K562 (cell line): ENCODE data around the gene TREH. TPM values are rescaled to one million over a fixed set of nuclear protein-coding genes. Genes with fewer than 3 reads are reported as not detected.

Source experiments
- CBFA2T3 ChIP-seq: fragments of 450-650 bp; IDR thresholded peaks from 2 replicates; pipeline ENCODE4 v1.6.1; 2017
- DIDO1 ChIP-seq: fragments of 450-650 bp; IDR thresholded peaks from 2 replicates; pipeline ENCODE4 v1.6.1; 2016; ENCODE audit warnings: low read depth, missing biosample characterization, missing genetic modification characterization
- ELF4 ChIP-seq: fragments of 450-650 bp; formaldehyde crosslinking; IDR thresholded peaks from 2 replicates; pipeline ENCODE4 v1.4.0; 2022; ENCODE audit warnings: missing genetic modification characterization
- FUS ChIP-seq: fragments of 200-400 bp; formaldehyde crosslinking; optimal IDR thresholded peaks from 2 replicates; pipeline ENCODE3; 2017; ENCODE audit warnings: low read depth, low read length
- HDGF ChIP-seq: fragments of 450-650 bp; IDR thresholded peaks from 2 replicates; pipeline ENCODE4 v1.6.1; 2016
- HIVEP1 ChIP-seq: fragments of 250-450 bp; sonication (Bioruptor Pico); IDR thresholded peaks from 2 replicates; pipeline ENCODE4 v1.4.0; 2020; ENCODE audit warnings: mild to moderate bottlenecking
- HNRNPUL1 ChIP-seq: fragments of 200-400 bp; formaldehyde crosslinking; IDR thresholded peaks from 2 replicates; pipeline ENCODE4 v1.6.1; 2017; ENCODE audit warnings: low read length
- KLF16 ChIP-seq: IDR thresholded peaks from 2 replicates; pipeline ENCODE4 v1.6.1; 2016; ENCODE audit warnings: antibody characterized with exemption
- MEF2D ChIP-seq: conservative IDR thresholded peaks from 2 replicates; pipeline ENCODE4 v1.6.1; 2016; ENCODE audit warnings: low read depth, missing genetic modification characterization, missing compliant biosample characterization
- NR2C1 ChIP-seq, 2 experiments: fragments of 450-650 bp; IDR thresholded peaks; 2 replicates each; pipeline ENCODE4 v1.6.1; 2017; ENCODE audit warnings: mild to moderate bottlenecking in 2 of 2, antibody characterized with exemption in 1 of 2, inconsistent platforms in 1 of 2, missing compliant biosample characterization in 1 of 2, missing genetic modification characterization in 1 of 2
- OTX1 ChIP-seq: fragments of 450-650 bp; formaldehyde crosslinking; IDR thresholded peaks from 2 replicates; pipeline ENCODE4 v1.4.0; 2022; ENCODE audit warnings: mild to moderate bottlenecking
- POLR3A ChIP-seq: IDR thresholded peaks from 2 replicates; pipeline ENCODE4 v1.6.1; 2011; ENCODE audit warnings: borderline replicate concordance, mild to moderate bottlenecking, moderate library complexity; ENCODE audit not compliant: insufficient read length, insufficient read depth; ENCODE audit errors: extremely low read depth
- RBM34 ChIP-seq: fragments of 200-400 bp; formaldehyde crosslinking; IDR thresholded peaks from 2 replicates; pipeline ENCODE4 v1.6.1; 2018; ENCODE audit warnings: low read length, borderline replicate concordance; ENCODE audit not compliant: insufficient read depth
- RNF2 ChIP-seq: sonication (generic); IDR thresholded peaks from 2 replicates; pipeline ENCODE4 v1.6.1; 2016
- SOX6 ChIP-seq: fragments of 450-650 bp; IDR thresholded peaks from 2 replicates; pipeline ENCODE4 v1.6.1; 2014; ENCODE audit warnings: mild to moderate bottlenecking
- SP2 ChIP-seq: IDR thresholded peaks from 2 replicates; pipeline ENCODE4 v1.6.1; 2011; ENCODE audit warnings: mild to moderate bottlenecking, low read depth, low read length, moderate library complexity; ENCODE audit not compliant: poor library complexity, severe bottlenecking; ENCODE audit errors: extremely low read depth
- ZNF263 ChIP-seq: sonication (generic); formaldehyde crosslinking; IDR thresholded peaks from 2 replicates; pipeline ENCODE4 v1.8.0; 2022; ENCODE audit warnings: mild to moderate bottlenecking, missing genetic modification reagents, borderline replicate concordance
- polyA plus RNA-seq, 8 experiments: library from polyadenylated mRNA; depleted of rRNA in 4 of 8; stranded (reverse) in 5 of 8; unstranded in 3 of 8; fragments of >200 nt; fragmentation: Nextera tagmentation in 2 of 8; fragmentation: Illumina TruSeq in 1 of 8; extraction: Ambion mirVana in 2 of 8; extraction: Trizol in 1 of 8; gene quantifications; 2 replicates each; pipeline versions ENCODE4 v1.2.1 to v1.2.3, GENCODE V29; 2011 to 2014; ENCODE audit warnings: inconsistent platforms in 1 of 8, missing spikeins in 1 of 8
- total RNA-seq, 7 experiments: library from RNA; depleted of rRNA in 6 of 7; stranded (reverse); fragments of >200 nt in 6 of 7; fragmentation: Illumina TruSeq in 2 of 7; extraction: Trizol in 2 of 7; gene quantifications; 2 replicates each; pipeline versions ENCODE4 v1.2.1 to v1.2.3, GENCODE V29; 2011 to 2021; ENCODE audit warnings: low replicate concordance in 1 of 7
- TF ChIP-seq, protein P1 (sequence below): sonication (generic); formaldehyde crosslinking; IDR thresholded peaks from 2 replicates; pipeline ENCODE4 v1.8.0; 2022; ENCODE audit warnings: mild to moderate bottlenecking, missing genetic modification reagents, borderline replicate concordance
- TF ChIP-seq, protein P2 (sequence below): fragments of 200-800 bp; sonication (Bioruptor generic); IDR thresholded peaks from 2 replicates; pipeline ENCODE4 v1.6.1; 2017; ENCODE audit warnings: missing genetic modification characterization, missing compliant biosample characterization
- TF ChIP-seq, protein P3 (sequence below): sonication (generic); formaldehyde crosslinking; IDR thresholded peaks from 2 replicates; pipeline ENCODE4 v1.8.0; 2022; ENCODE audit warnings: mild to moderate bottlenecking, missing genetic modification reagents
- TF ChIP-seq, protein P4 (sequence below), 2 experiments: fragments of 250-450 bp in 1 of 2; fragments of 450-650 bp in 1 of 2; sonication (Bioruptor Pico) in 1 of 2; IDR thresholded peaks; 2 replicates each; pipeline versions ENCODE4 v1.6.1 to v1.8.0; 2016 to 2021; ENCODE audit warnings: mild to moderate bottlenecking in 2 of 2, moderate library complexity in 2 of 2, missing compliant biosample characterization in 1 of 2, missing genetic modification characterization in 1 of 2

The TREH gene
- total and polyA plus RNA-seq, 9 of the 15 experiments (the other 6 are each of a cell fraction or from before 2014, with no cell fraction given) = 0.09 to 0.20 (median 0.11) TPM; not detected in 6

DNA sequence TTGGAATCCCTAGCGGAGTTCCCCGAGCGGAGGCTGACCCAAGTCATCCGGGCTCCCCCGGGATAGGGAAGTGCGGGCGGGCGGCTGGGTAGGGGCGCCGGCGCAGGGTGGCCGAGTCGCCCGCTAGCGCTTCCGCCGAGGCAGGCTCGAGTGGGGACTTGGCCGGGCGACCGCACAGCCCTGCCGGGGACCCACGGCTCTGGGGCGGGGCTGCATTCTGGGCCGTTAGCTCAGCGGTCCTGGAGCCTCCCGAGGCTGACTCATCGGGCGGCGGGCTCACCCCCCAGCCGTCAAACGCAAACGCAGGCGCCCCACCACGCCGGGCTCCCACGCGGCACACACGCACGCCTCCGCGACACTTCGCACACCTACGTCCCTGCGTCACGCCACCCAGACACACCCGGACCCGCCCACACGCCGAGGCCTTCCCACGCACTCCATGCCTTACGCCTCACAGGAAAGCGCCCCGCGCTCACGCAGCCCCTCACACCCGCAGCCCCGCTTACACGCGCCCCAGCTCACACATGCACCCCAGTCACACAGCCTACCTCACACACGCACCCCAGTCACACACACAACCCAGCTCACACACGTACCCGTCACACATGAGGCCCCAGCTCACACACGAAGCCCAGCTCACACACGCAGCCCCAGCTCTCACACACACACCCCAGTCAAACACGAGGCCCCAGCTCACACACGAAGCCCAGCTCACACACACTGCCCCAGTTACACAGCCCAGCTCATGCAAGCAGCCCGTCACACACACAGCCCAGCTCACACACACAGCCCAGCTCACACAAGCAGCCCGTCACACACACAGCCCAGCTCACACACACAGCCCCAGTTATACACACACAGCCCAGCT is 70.9 kb downstream of the TREH start (continued):
- no peak for TF ChIP-seq NR2C1 (IDR thresholded peaks at IDR 0.05)
- 0 out of 2 replicates have a peak, but pooled peaks have one; percentile 24 for TF ChIP-seq NR2C1 (tag; IDR thresholded peaks at IDR 0.05)
- TF ChIP-seq HNRNPUL1 = no peak
- TF ChIP-seq, protein P1, sequence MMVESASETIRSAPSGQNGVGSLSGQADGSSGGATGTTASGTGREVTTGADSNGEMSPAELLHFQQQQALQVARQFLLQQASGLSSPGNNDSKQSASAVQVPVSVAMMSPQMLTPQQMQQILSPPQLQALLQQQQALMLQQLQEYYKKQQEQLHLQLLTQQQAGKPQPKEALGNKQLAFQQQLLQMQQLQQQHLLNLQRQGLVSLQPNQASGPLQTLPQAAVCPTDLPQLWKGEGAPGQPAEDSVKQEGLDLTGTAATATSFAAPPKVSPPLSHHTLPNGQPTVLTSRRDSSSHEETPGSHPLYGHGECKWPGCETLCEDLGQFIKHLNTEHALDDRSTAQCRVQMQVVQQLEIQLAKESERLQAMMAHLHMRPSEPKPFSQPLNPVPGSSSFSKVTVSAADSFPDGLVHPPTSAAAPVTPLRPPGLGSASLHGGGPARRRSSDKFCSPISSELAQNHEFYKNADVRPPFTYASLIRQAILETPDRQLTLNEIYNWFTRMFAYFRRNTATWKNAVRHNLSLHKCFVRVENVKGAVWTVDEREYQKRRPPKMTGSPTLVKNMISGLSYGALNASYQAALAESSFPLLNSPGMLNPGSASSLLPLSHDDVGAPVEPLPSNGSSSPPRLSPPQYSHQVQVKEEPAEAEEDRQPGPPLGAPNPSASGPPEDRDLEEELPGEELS (CRISPR knock-in tag) = no peak
- TF ChIP-seq POLR3A = no peak
- 0 out of 2 replicates have a peak, but pooled peaks have one; percentile 5 for TF ChIP-seq HIVEP1
- TF ChIP-seq DIDO1 (tag) = peak; percentile 57; the same call in 1 of the 2 replicates
- peak; percentile 74 for TF ChIP-seq RNF2
- TF ChIP-seq, protein P2, sequence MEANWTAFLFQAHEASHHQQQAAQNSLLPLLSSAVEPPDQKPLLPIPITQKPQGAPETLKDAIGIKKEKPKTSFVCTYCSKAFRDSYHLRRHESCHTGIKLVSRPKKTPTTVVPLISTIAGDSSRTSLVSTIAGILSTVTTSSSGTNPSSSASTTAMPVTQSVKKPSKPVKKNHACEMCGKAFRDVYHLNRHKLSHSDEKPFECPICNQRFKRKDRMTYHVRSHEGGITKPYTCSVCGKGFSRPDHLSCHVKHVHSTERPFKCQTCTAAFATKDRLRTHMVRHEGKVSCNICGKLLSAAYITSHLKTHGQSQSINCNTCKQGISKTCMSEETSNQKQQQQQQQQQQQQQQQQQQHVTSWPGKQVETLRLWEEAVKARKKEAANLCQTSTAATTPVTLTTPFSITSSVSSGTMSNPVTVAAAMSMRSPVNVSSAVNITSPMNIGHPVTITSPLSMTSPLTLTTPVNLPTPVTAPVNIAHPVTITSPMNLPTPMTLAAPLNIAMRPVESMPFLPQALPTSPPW (CRISPR knock-in tag) = peak; percentile 60
- TF ChIP-seq, protein P3, sequence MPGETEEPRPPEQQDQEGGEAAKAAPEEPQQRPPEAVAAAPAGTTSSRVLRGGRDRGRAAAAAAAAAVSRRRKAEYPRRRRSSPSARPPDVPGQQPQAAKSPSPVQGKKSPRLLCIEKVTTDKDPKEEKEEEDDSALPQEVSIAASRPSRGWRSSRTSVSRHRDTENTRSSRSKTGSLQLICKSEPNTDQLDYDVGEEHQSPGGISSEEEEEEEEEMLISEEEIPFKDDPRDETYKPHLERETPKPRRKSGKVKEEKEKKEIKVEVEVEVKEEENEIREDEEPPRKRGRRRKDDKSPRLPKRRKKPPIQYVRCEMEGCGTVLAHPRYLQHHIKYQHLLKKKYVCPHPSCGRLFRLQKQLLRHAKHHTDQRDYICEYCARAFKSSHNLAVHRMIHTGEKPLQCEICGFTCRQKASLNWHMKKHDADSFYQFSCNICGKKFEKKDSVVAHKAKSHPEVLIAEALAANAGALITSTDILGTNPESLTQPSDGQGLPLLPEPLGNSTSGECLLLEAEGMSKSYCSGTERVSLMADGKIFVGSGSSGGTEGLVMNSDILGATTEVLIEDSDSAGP (CRISPR knock-in tag) = peak; percentile 48; the same call in 1 of the 2 replicates
- TF ChIP-seq MEF2D (tag) = peak; percentile 68; the same call in 1 of the 2 replicates
- 0 out of 2 replicates have a peak, but pooled peaks have one; percentile 34 for TF ChIP-seq OTX1 (CRISPR knock-in tag)
- TF ChIP-seq, protein P4, sequence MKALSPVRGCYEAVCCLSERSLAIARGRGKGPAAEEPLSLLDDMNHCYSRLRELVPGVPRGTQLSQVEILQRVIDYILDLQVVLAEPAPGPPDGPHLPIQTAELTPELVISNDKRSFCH (CRISPR knock-in tag; IDR thresholded peaks at IDR 0.05) = no peak
- TF ChIP-seq, protein P4 (tag; IDR thresholded peaks at IDR 0.05) = peak; percentile 50; the same call in 1 of the 2 replicates
- 0 out of 2 replicates have a peak, but pooled peaks have one; percentile 55 for TF ChIP-seq ELF4 (CRISPR knock-in tag)
- no peak for TF ChIP-seq SP2
- TF ChIP-seq SOX6 = 0 out of 2 replicates have a peak, but pooled peaks have one; percentile 39
- TF ChIP-seq FUS = peak; percentile 43
- TF ChIP-seq CBFA2T3 = peak; percentile 33; the same call in 1 of the 2 replicates
- TF ChIP-seq ZNF263 (CRISPR knock-in tag) = no peak; the same call in 1 of the 2 replicates
- 0 out of 2 replicates have a peak, but pooled peaks have one; percentile 61 for TF ChIP-seq RBM34
- no peak for TF ChIP-seq KLF16
- peak; percentile 98 for TF ChIP-seq HDGF
